Measurements from ENCODE around the gene ADARB1. TPM values are rescaled to one million over a fixed set of nuclear protein-coding genes. Genes with fewer than 3 reads are reported as not detected.

ADARB1 gene
- total and polyA plus RNA-seq, 8 donors, result 3.2 to 33.9 (median 9.4) TPM

DNA sequence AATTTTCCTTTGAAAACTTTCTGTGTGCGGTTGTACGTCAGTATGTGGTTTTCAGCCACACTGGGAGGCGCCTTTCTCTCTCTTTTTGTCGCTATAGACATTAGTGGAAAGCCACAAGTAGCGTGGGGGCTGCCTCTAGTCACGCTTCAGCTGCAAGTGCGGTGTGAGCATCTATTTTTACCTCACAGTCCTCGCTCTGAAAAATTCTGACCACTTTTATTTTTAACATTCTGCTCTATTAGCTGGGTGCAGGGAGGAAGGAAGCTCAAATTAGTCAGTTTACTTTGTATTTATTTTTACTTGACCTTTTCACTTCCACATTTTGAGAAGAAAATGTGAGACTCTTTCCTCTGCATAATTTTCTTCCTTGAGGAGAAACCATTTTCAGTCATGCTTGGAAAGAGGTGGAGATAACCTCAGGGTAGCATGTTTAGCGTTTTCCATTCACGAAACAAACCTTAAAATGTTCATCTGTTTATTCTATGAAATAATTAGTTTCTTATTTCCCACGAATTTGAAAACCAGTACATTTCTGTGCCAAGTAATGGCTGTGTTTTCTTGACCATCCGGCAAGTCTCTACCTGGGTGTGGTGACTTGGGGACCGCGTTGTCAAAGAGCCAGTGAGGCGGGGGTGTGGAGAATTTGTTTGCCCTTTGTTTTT is 35.6 kb downstream of the ADARB1 start:
- H3K27ac ChIP-seq, result peak overlapping the region in 4 of 5 donors; percentile 22 to 69 (median 54)
- 42 to 55% (median 52%) methylated on average over 15 of the region's 15 CpGs for WGBS, 5 donors

DNA sequence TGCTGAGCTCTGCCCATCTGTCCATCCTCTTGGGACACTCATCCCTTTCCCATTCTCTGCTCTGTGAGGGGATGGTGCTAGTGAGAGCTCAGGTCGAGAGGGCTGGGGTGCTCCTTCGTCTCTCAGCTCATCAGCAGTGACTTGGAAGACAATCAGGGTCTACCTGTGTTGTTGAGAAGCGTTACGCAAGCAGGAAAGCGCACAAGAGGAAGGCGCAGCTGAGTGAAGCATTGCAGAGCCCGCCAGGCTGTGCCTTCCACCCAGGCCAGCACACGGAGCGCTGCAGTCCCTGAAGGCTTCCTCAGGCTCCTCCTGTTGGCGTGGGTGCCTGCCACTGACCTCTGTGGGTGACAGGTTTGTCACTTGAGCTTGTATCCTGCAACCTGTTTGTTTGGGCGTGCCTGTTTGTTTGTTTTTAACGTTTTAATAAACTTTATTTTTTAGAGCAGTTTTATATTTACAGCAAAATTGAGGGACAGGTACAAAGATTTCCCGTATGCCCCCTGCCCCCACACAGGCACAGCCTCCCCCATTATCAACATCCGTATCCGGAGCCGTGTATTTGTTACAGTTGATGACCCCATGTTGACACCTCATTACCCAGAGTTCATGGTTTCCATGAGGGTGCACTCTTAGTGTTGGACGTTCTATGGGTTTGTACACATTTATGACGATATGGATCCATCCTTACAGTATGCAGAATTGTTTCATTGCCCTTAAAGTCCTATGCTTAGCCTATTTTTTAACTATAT is 36.7 kb downstream of the ADARB1 start:
- TF ChIP-seq EP300 (IDR thresholded peaks at IDR 0.05), result no peak
- TF ChIP-seq, protein P1, sequence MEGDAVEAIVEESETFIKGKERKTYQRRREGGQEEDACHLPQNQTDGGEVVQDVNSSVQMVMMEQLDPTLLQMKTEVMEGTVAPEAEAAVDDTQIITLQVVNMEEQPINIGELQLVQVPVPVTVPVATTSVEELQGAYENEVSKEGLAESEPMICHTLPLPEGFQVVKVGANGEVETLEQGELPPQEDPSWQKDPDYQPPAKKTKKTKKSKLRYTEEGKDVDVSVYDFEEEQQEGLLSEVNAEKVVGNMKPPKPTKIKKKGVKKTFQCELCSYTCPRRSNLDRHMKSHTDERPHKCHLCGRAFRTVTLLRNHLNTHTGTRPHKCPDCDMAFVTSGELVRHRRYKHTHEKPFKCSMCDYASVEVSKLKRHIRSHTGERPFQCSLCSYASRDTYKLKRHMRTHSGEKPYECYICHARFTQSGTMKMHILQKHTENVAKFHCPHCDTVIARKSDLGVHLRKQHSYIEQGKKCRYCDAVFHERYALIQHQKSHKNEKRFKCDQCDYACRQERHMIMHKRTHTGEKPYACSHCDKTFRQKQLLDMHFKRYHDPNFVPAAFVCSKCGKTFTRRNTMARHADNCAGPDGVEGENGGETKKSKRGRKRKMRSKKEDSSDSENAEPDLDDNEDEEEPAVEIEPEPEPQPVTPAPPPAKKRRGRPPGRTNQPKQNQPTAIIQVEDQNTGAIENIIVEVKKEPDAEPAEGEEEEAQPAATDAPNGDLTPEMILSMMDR (IDR thresholded peaks at IDR 0.05), result no peak
- no peak for TF ChIP-seq POLR2AphosphoS5 (IDR thresholded peaks at IDR 0.05)
- no peak for TF ChIP-seq POLR2A (IDR thresholded peaks at IDR 0.05)
- Histone ChIP-seq H3K9me3 (no peaks in the 10 kb centered on the region), H3K27me3 (no peaks in the 10 kb centered on the region), H3K36me3 (no peaks in the 10 kb centered on the region), H3K4me3 (no peak overlapping the region), H3K27ac (peak overlapping the region in 1 of 5 donors; percentile 46), H3K4me1 (peaks cover 3 to 78% (median 37%) of the 10 kb centered on the region in 4 donors)
- no peak for DNase-seq
- 70 to 84% (median 81%) methylated on average over 18 of the region's 18 CpGs for WGBS, 5 donors
- intact Hi-C loops (cut with DNase I; ENCODE audit: low total_unique reads), result no loop called here

More for the DNA sequence above, 35.6 kb downstream of the ADARB1 start:
- TF ChIP-seq, protein P1 (IDR thresholded peaks at IDR 0.05), result no peak
- no peak for TF ChIP-seq POLR2AphosphoS5 (IDR thresholded peaks at IDR 0.05)
- TF ChIP-seq POLR2A (IDR thresholded peaks at IDR 0.05), result no peak
- TF ChIP-seq EP300 (IDR thresholded peaks at IDR 0.05), result no peak
- H3K4me3 ChIP-seq, result peak overlapping the region in 2 of 4 donors; percentile 3 to 5
- no peaks in the 10 kb centered on the region for H3K27me3 ChIP-seq
- DNase-seq, result peak in 1 of 2 donors; percentile 42
- intact Hi-C loops (cut with DNase I; ENCODE audit: low total_unique reads), result no loop called here
- no peaks in the 10 kb centered on the region for H3K9me3 ChIP-seq
- H3K36me3 ChIP-seq, result no peaks in the 10 kb centered on the region
- peaks cover 3 to 78% (median 41%) of the 10 kb centered on the region in 4 donors for H3K4me1 ChIP-seq

DNA sequence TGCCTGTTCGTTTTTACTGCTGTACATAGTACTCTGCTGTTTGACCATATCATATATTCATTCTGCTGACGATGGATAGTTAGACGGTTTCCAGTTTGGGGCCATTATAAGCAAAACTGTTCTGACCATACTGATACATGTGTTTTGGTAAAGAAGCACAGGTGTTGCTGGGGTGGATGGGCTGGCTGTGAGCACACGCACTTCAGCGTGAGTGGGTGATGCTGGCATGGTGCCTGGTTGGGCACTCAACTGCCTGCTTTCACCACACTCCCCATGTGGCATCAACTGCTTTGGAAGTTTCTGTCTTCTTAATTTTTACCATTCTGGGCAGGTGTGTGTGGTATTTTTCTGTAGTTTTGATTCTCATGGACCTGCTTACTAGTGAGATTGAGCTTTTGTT is 37.3 kb downstream of the ADARB1 start:
- no peak overlapping the region for H3K27ac ChIP-seq
- WGBS, 5 donors, result 76 to 89% (median 87%) methylated on average over 5 of the region's 5 CpGs

DNA sequence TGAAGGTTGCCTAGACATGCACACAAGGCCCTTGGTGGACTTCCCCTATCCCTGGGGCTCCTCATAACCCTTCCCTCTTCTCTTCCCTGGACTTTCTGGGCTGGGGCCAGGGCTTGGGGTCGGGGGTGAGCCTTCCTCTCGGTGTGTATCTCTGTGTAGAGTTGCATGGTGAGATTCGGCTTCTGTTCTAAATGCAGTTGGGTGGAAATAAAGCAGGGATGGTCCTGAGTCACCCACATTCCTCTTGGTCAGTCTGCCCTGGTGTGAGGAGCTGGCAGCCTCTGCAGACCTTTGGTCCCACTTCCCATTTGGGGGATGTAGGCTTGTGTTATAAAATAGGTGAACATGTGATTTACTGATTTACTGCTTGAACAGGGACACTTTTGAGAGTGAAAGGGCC is 38.0 kb downstream of the ADARB1 start:
- Histone ChIP-seq H3K27me3 (no peaks in the 10 kb centered on the region), H3K9me3 (no peaks in the 10 kb centered on the region), H3K36me3 (no peaks in the 10 kb centered on the region), H3K4me3 (no peak overlapping the region), H3K4me1 (peaks cover 3 to 71% (median 35%) of the 10 kb centered on the region in 4 donors), H3K27ac (no peak overlapping the region)
- intact Hi-C loops (cut with DNase I; ENCODE audit: low total_unique reads), result no loop called here
- WGBS, 5 donors, result 75 to 90% (median 80%) methylated on average over 3 of the region's 3 CpGs
- TF ChIP-seq POLR2A (IDR thresholded peaks at IDR 0.05) (no peak), EP300 (IDR thresholded peaks at IDR 0.05) (no peak)
- DNase-seq, result no peak

More for the DNA sequence above, 37.3 kb downstream of the ADARB1 start:
- Histone ChIP-seq H3K4me3 (no peak overlapping the region), H3K4me1 (peaks cover 3 to 74% (median 35%) of the 10 kb centered on the region in 4 donors), H3K27me3 (no peaks in the 10 kb centered on the region), H3K9me3 (no peaks in the 10 kb centered on the region), H3K36me3 (no peaks in the 10 kb centered on the region)
- TF ChIP-seq POLR2A (IDR thresholded peaks at IDR 0.05) (no peak), POLR2AphosphoS5 (IDR thresholded peaks at IDR 0.05) (no peak), EP300 (IDR thresholded peaks at IDR 0.05) (no peak)
- TF ChIP-seq, protein P1 (IDR thresholded peaks at IDR 0.05), result no peak
- intact Hi-C loops (cut with DNase I; ENCODE audit: low total_unique reads), result no loop called here
- no peak for DNase-seq

Data from stomach (tissue), 9 donors.